ENCODE measurements around the gene ACTRT2.

Gene ACTRT2

DNA sequence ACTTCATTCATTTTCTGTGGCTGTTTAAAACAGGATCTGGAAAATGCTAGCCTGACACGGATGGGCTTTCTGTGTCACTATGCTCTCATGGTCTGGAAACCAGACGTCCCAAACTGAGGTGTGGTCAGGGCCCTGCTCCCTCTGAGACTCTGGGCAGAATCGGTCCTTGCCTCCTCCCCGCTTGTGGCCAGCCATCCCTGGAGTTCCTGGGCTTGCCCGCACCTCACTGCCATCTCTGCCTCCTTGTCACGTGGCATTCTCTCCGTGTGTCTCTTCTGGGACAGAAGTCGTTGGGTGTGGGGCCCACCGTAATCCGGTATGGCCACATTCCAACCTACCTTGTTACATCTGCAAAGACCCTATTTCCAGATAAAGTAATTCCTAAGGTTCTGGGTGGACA is 10.1 kb upstream of the ACTRT2 start:
- Histone ChIP-seq H3K36me3 (ENCODE audit: low read depth) (no peaks in the 10 kb centered on the region), H3K4me3 (ENCODE audit: severe bottlenecking) (no peak overlapping the region), H3K27ac (ENCODE audit: poor library complexity, severe bottlenecking) (no peak overlapping the region), H3K9me3 (ENCODE audit: severe bottlenecking) (no peaks in the 10 kb centered on the region), H3K4me1 (ENCODE audit: insufficient read depth, poor library complexity, severe bottlenecking) (no peaks in the 10 kb centered on the region), H3K27me3 (ENCODE audit: insufficient read depth, poor library complexity, severe bottlenecking) (peaks cover 5% of the 10 kb centered on the region)
- ATAC-seq (ENCODE audit: low read depth) (no peak), DNase-seq (ENCODE audit: low spot score) (peak; percentile 19)
- TF ChIP-seq, protein P1, sequence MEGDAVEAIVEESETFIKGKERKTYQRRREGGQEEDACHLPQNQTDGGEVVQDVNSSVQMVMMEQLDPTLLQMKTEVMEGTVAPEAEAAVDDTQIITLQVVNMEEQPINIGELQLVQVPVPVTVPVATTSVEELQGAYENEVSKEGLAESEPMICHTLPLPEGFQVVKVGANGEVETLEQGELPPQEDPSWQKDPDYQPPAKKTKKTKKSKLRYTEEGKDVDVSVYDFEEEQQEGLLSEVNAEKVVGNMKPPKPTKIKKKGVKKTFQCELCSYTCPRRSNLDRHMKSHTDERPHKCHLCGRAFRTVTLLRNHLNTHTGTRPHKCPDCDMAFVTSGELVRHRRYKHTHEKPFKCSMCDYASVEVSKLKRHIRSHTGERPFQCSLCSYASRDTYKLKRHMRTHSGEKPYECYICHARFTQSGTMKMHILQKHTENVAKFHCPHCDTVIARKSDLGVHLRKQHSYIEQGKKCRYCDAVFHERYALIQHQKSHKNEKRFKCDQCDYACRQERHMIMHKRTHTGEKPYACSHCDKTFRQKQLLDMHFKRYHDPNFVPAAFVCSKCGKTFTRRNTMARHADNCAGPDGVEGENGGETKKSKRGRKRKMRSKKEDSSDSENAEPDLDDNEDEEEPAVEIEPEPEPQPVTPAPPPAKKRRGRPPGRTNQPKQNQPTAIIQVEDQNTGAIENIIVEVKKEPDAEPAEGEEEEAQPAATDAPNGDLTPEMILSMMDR (IDR thresholded peaks at IDR 0.05; ENCODE audit: poor library complexity, severe bottlenecking) = no peak

DNA sequence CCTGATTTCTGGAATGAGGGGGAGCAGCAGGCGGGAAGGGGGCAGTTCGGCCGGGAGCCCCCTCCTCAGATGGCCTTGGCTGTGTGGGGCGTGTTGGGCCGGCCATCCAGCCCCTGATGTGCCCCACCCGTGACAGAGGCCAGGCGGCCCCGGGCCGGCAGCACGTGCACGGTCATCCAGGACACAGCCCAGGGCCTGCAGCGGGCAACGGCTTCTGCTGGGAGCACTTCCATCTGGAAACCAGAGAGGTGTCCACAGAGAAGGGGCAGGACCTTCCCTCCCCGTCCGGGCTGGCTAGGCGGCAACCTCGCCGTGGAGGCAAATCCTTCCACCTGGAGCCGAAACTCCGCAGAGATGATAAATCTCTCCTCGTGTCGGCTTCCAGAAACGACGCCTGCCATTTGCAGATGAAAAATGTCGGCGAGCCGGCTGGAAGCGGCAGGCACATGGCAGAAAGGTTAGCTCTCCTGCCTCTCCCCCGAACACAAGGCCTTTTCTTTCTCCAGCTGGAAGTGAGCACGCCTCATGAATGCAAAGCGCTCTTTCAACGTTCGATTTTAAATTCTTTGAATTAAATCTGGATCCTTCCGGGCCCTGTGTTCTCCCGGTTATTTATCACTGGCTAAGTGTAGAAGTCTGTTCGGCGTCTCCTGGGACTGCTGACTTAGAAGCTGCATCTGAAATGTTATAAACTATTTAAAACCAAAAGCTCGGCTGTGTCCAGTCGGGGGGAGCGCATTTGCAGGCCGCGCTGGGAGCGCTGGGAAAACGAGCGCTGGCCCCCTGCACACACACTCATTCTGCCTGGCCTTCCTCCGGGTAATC is 9.4 kb upstream of the ACTRT2 start:
- TF ChIP-seq, protein P1 (IDR thresholded peaks at IDR 0.05; ENCODE audit: poor library complexity, severe bottlenecking) = no peak

DNA sequence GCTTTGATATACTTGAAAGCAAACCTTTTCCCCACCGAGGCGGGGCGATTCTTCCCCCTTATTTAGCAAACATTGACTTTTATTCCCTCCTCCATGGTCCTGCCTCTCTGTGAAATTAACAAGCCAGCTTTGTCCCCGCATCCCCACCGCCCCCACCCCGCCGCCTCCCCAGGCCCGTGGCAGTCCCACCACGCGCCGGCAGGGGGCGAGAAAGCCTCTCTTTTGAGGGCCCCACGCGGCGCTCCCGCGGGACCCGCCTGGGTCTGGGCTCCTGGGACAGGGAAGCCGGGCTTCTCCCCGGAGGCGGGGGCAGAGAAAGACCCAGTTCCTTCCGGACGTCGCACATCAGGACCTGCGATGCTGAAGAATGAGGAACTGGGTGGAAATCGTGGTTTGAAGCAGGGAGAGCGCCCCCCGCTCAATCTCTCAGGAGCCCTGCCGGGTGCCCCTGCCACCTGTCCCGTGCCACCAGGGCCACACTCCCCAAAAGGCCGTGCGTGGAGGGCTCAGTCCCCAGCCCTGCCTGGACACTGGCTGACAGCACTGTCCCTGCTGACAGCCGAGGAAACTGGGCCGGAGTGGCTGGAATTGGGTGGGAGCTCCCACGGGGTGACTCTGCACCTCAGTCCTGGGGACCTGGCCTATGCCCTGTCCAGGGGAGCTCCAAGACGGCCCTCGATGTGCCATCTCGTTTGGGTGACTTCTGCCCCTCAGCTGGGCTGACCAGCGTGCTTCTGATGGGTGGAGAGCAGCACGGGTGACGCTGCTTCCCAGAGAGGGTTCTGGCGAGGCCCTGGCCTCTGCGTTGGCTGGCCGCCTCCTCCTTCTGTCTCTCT is 8.6 kb upstream of the ACTRT2 start:
- no peak overlapping the region for H3K4me3 ChIP-seq (ENCODE audit: severe bottlenecking)
- TF ChIP-seq, protein P1 (IDR thresholded peaks at IDR 0.05; ENCODE audit: poor library complexity, severe bottlenecking) = peak; percentile 42
- H3K27me3 ChIP-seq (ENCODE audit: insufficient read depth, poor library complexity, severe bottlenecking) = peaks cover 5% of the 10 kb centered on the region
- no peaks in the 10 kb centered on the region for H3K4me1 ChIP-seq (ENCODE audit: insufficient read depth, poor library complexity, severe bottlenecking)
- H3K9me3 ChIP-seq (ENCODE audit: severe bottlenecking) = no peaks in the 10 kb centered on the region
- no peak for ATAC-seq (ENCODE audit: low read depth)
- no peak overlapping the region for H3K27ac ChIP-seq (ENCODE audit: poor library complexity, severe bottlenecking)
- DNase-seq (ENCODE audit: low spot score) = peak; percentile 40
- H3K36me3 ChIP-seq (ENCODE audit: low read depth) = no peaks in the 10 kb centered on the region

More for the DNA sequence above, 9.4 kb upstream of the ACTRT2 start:
- Histone ChIP-seq H3K36me3 (ENCODE audit: low read depth) (no peaks in the 10 kb centered on the region), H3K4me1 (ENCODE audit: insufficient read depth, poor library complexity, severe bottlenecking) (no peaks in the 10 kb centered on the region), H3K27ac (ENCODE audit: poor library complexity, severe bottlenecking) (no peak overlapping the region), H3K27me3 (ENCODE audit: insufficient read depth, poor library complexity, severe bottlenecking) (peaks cover 5% of the 10 kb centered on the region), H3K4me3 (ENCODE audit: severe bottlenecking) (no peak overlapping the region), H3K9me3 (ENCODE audit: severe bottlenecking) (no peaks in the 10 kb centered on the region)
- ATAC-seq (ENCODE audit: low read depth) (no peak), DNase-seq (ENCODE audit: low spot score) (peak; percentile 26)

DNA sequence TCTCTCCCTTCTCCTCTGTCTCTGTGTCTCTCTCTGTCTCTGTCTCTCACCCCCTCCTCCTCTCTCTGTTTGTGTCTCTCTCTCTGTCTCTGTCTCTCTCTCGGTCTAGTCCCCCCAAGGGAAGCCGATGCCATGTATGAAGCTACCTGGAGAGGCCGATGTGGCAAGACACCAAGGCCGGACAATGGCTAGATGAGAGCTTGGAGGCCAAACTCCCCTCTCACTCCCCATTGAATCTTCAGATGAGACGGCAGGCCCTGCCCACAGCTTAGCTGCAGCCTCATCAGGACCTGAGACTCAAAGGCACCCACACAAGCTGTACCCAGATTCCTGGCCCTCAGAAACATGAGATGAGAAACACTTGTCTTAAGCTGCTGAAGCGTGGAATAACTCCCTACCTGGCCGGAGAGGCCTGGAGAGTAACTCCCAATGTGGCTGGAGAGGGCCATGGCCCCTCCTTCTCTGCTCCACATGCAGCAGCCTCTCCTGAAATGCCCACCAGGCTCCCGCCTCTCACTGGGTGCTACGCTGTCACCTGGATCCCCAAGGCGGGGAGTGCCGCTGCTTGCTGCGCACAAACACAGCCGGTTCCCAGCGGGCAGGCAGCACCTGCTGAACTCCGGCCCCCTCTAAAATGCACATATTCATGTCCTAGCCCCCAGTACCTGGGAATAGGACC is 7.8 kb upstream of the ACTRT2 start:
- H3K36me3 ChIP-seq (ENCODE audit: low read depth) = no peaks in the 10 kb centered on the region
- H3K27ac ChIP-seq (ENCODE audit: poor library complexity, severe bottlenecking) = no peak overlapping the region
- TF ChIP-seq, protein P1 (IDR thresholded peaks at IDR 0.05; ENCODE audit: poor library complexity, severe bottlenecking) = no peak
- peak; percentile 38 for DNase-seq (ENCODE audit: low spot score)
- H3K4me3 ChIP-seq (ENCODE audit: severe bottlenecking) = no peak overlapping the region
- no peaks in the 10 kb centered on the region for H3K9me3 ChIP-seq (ENCODE audit: severe bottlenecking)
- H3K27me3 ChIP-seq (ENCODE audit: insufficient read depth, poor library complexity, severe bottlenecking) = peaks cover 5% of the 10 kb centered on the region
- no peak for ATAC-seq (ENCODE audit: low read depth)
- no peaks in the 10 kb centered on the region for H3K4me1 ChIP-seq (ENCODE audit: insufficient read depth, poor library complexity, severe bottlenecking)
